Measurements from ENCODE around the gene EPN3.

GRCh38 chr17:50536683-50537646, 4.4 kb downstream of the EPN3 start:
- TF ChIP-seq CTCF (IDR thresholded peaks at IDR 0.05) (no peak), POLR2A (IDR thresholded peaks at IDR 0.05) (no peak)

Measured in breast epithelium (tissue), 3 donors.